Measurements from ENCODE around the gene GPR18.

GRCh38 chr13:99293178-99293577 lies 35.0 kb upstream of the GPR18 start:
- no peak for TF ChIP-seq CTCF (IDR thresholded peaks at IDR 0.05; ENCODE audit: low read depth, low read length, poor library complexity, severe bottlenecking)
- no peak for TF ChIP-seq EZH2phosphoT487 (IDR thresholded peaks at IDR 0.05; ENCODE audit: borderline replicate concordance, low read length)
